ENCODE measurements around the gene FEZ2.

FEZ2 gene

GRCh38 chr2:36597532-36598377, at the start of gene FEZ2:
Gene FEZ2 (minus strand): TSS chr2:36598168. CDS start chr2:36598142, 26 bp downstream.
- peak; percentile 91 for DNase-seq (ENCODE audit: low spot score)
- no peak for TF ChIP-seq CTCF (IDR thresholded peaks at IDR 0.05; ENCODE audit: extremely low read depth, missing control alignments)

- no peak for TF ChIP-seq CTCF (IDR thresholded peaks at IDR 0.05; ENCODE audit: extremely low read depth, missing control alignments)
- no peak for DNase-seq (ENCODE audit: low spot score)
Measured at GRCh38 chr2:36634981-36635597, 37.1 kb upstream of the FEZ2 start.

GRCh38 chr2:36633470-36634092, 35.6 kb upstream of the FEZ2 start:
- DNase-seq (ENCODE audit: low spot score), result no peak
- no peak for TF ChIP-seq CTCF (IDR thresholded peaks at IDR 0.05; ENCODE audit: extremely low read depth, missing control alignments)

GRCh38 chr2:36626756-36627155, 28.8 kb upstream of the FEZ2 start:
- no peak for DNase-seq (ENCODE audit: low spot score)
- no peak for TF ChIP-seq CTCF (IDR thresholded peaks at IDR 0.05; ENCODE audit: extremely low read depth, missing control alignments)

GRCh38 chr2:36626071-36626470, 28.1 kb upstream of the FEZ2 start:
- no peak for TF ChIP-seq CTCF (IDR thresholded peaks at IDR 0.05; ENCODE audit: extremely low read depth, missing control alignments)
- no peak for DNase-seq (ENCODE audit: low spot score)

GRCh38 chr2:36625304-36625703, 27.3 kb upstream of the FEZ2 start:
- no peak for TF ChIP-seq CTCF (IDR thresholded peaks at IDR 0.05; ENCODE audit: extremely low read depth, missing control alignments)
- DNase-seq (ENCODE audit: low spot score), result no peak

- no peak for DNase-seq (ENCODE audit: low spot score)
Measured at GRCh38 chr2:36620321-36620720, 22.4 kb upstream of the FEZ2 start.

More at GRCh38 chr2:36620321-36620720, 22.4 kb upstream of the FEZ2 start:
- no peak for TF ChIP-seq CTCF (IDR thresholded peaks at IDR 0.05; ENCODE audit: extremely low read depth, missing control alignments)

Data from GM20000 (cell line).